H1 (cell line): ENCODE measurements around the gene FECH. TPM values are rescaled to one million over a fixed set of nuclear protein-coding genes. Genes with fewer than 3 reads are reported as not detected.
"Not testable (repeated sequence)": the region's sequence is repeated elsewhere in the genome, so short reads cannot be mapped to it uniquely, and the experiment has no call there.

ENCODE experiments used
- CTCF ChIA-PET: fragments of 300-600 bp; sonication (Branson Sonifier 250); formaldehyde crosslinking; loops from one replicate; lab custom pipeline; 2021; ENCODE audit not compliant: partially characterized antibody; lab: Charles Lee
- POLR2A ChIA-PET: fragments of 300-600 bp; sonication (Branson Sonifier 250); formaldehyde crosslinking; loops from one replicate; lab custom pipeline; 2021; ENCODE audit warnings: inconsistent platforms; ENCODE audit not compliant: partially characterized antibody; lab: Charles Lee
- DNase-seq, 2 experiments: peaks; one replicate each; pipeline versions ENCODE4 v3.0.0 to v3.0.0-alpha.2; 2010 to 2022; ENCODE audit warnings: low spot score in 2 of 2, low read depth in 1 of 2, mixed read lengths in 1 of 2
- FAIRE-seq: peaks from 2 replicates; lab custom pipeline; 2011; peaks lifted over from hg19 to GRCh38; lab: Jason Lieb, UNC
- H2AFZ ChIP-seq: 2 replicates; pipeline ENCODE4 v1.8.1; 2012; ENCODE audit warnings: low read length, inconsistent platforms
- H2AK5ac ChIP-seq: 2 replicates; pipeline ENCODE4 v1.6.1; 2013; ENCODE audit warnings: low read depth, low read length
- H2BK120ac ChIP-seq: replicated peaks from 2 replicates; pipeline ENCODE3; 2013; ENCODE audit warnings: low read depth, low read length, inconsistent platforms
- H2BK12ac ChIP-seq: 2 replicates; pipeline ENCODE4 v1.6.1; 2013; ENCODE audit warnings: low read depth, low read length
- H2BK15ac ChIP-seq: 2 replicates; pipeline ENCODE4 v1.6.1; 2013; ENCODE audit warnings: low read length
- H2BK20ac ChIP-seq: 2 replicates; pipeline ENCODE4 v1.6.1; 2013; ENCODE audit warnings: low read length
- H2BK5ac ChIP-seq: 2 replicates; pipeline ENCODE4 v1.6.1; 2013; ENCODE audit warnings: low read depth, low read length
- H3K14ac ChIP-seq: 2 replicates; pipeline ENCODE4 v1.6.1; 2013; ENCODE audit warnings: inconsistent platforms; ENCODE audit not compliant: insufficient read length
- H3K18ac ChIP-seq: 2 replicates; pipeline ENCODE4 v1.6.1; 2013; ENCODE audit warnings: low read length; ENCODE audit errors: extremely low read depth
- H3K23ac ChIP-seq: 2 replicates; pipeline ENCODE4 v1.6.1; 2013; ENCODE audit warnings: inconsistent platforms; ENCODE audit not compliant: insufficient read length
- H3K23me2 ChIP-seq: 2 replicates; pipeline ENCODE4 v1.6.1; 2013; ENCODE audit warnings: low read depth, low read length
- H3K27ac ChIP-seq: 2 replicates; pipeline ENCODE4 v1.6.1; 2011; ENCODE audit warnings: low read depth, low read length, inconsistent platforms
- H3K27me3 ChIP-seq, 4 experiments: replicated peaks in 1 of 4; 1 replicate in 1 of 4; 2 replicates in 3 of 4; pipeline versions ENCODE4 v1.6.1 to v1.8.1; 2011 to 2013; ENCODE audit warnings: low read length in 3 of 4, mild to moderate bottlenecking in 3 of 4, inconsistent platforms in 2 of 4, mixed read lengths in 2 of 4, moderate library complexity in 1 of 4; ENCODE audit not compliant: control insufficient read depth in 3 of 4, insufficient read depth in 3 of 4; ENCODE audit errors: extremely low read depth in 1 of 4
- H3K36me3 ChIP-seq, 4 experiments: 2 replicates each; pipeline versions ENCODE4 v1.6.1 to v1.8.1; 2011 to 2013; ENCODE audit warnings: mild to moderate bottlenecking in 4 of 4, low read length in 3 of 4, moderate library complexity in 2 of 4, control low read depth in 1 of 4, inconsistent platforms in 1 of 4; ENCODE audit not compliant: insufficient read depth in 4 of 4, control insufficient read depth in 2 of 4
- H3K4ac ChIP-seq: replicated peaks from 2 replicates; pipeline ENCODE3; 2013; ENCODE audit warnings: low read length, low read depth, mixed read lengths, inconsistent platforms; ENCODE audit not compliant: insufficient read length
- H3K4me1 ChIP-seq, 4 experiments: replicated peaks in 1 of 4; 1 replicate in 1 of 4; 2 replicates in 3 of 4; pipeline versions ENCODE4 v1.6.1 to v1.8.1; 2011 to 2013; ENCODE audit warnings: low read length in 3 of 4, inconsistent platforms in 2 of 4, mixed read lengths in 1 of 4; ENCODE audit not compliant: insufficient read depth in 4 of 4, control insufficient read depth in 3 of 4
- H3K4me2 ChIP-seq, 2 experiments: 2 replicates each; pipeline versions ENCODE4 v1.6.1 to v1.8.1; 2011 to 2013; ENCODE audit warnings: low read depth in 2 of 2, low read length in 2 of 2, control low read depth in 1 of 2, inconsistent platforms in 1 of 2, mild to moderate bottlenecking in 1 of 2; ENCODE audit not compliant: insufficient read depth in 1 of 2
- H3K4me3 ChIP-seq, 4 experiments: fragments of 200-600, 300-600 bp in 1 of 4; sonication (generic), shearing (Covaris generic), sonication (Bioruptor Twin) in 1 of 4; 2 replicates each; pipeline versions ENCODE4 v1.5.1 to v1.8.1; 2011 to 2016; ENCODE audit warnings: low read length in 4 of 4, low read depth in 3 of 4, control low read depth in 2 of 4, inconsistent platforms in 2 of 4, mild to moderate bottlenecking in 2 of 4, mixed read lengths in 1 of 4, moderate library complexity in 1 of 4; ENCODE audit not compliant: insufficient read depth in 2 of 4; ENCODE audit errors: extremely low read depth in 1 of 4
- H3K56ac ChIP-seq: replicated peaks from 2 replicates; pipeline ENCODE3; 2013; ENCODE audit warnings: low read depth, mild to moderate bottlenecking, mixed read lengths, low read length, inconsistent platforms; ENCODE audit not compliant: insufficient read length
- H3K79me1 ChIP-seq: 2 replicates; pipeline ENCODE4 v1.6.1; 2013; ENCODE audit warnings: low read depth, low read length, control low read depth
- H3K79me2 ChIP-seq, 2 experiments: 2 replicates each; pipeline versions ENCODE4 v1.6.1 to v1.8.1; 2012 to 2013; ENCODE audit warnings: low read length in 2 of 2, mild to moderate bottlenecking in 2 of 2, inconsistent platforms in 1 of 2; ENCODE audit not compliant: insufficient read depth in 2 of 2, control insufficient read depth in 1 of 2
- H3K9ac ChIP-seq, 4 experiments: replicated peaks in 1 of 4; 1 replicate in 1 of 4; 2 replicates in 3 of 4; pipeline versions ENCODE4 v1.6.1 to v1.8.1; 2011 to 2013; ENCODE audit warnings: low read depth in 3 of 4, low read length in 3 of 4, control low read depth in 2 of 4, mild to moderate bottlenecking in 2 of 4, moderate library complexity in 2 of 4, inconsistent platforms in 1 of 4; ENCODE audit errors: extremely low read depth in 1 of 4
- H3K9me3 ChIP-seq, 2 experiments: 2 replicates each; pipeline versions ENCODE4 v1.6.1 to v1.8.1; 2012 to 2013; ENCODE audit warnings: mild to moderate bottlenecking in 2 of 2, moderate library complexity in 2 of 2, control low read depth in 1 of 2, inconsistent platforms in 1 of 2, low read depth in 1 of 2, low read length in 1 of 2, mixed read lengths in 1 of 2; ENCODE audit not compliant: insufficient read depth in 2 of 2
- H4K20me1 ChIP-seq, 2 experiments: replicated peaks in 1 of 2; 2 replicates each; pipeline versions ENCODE3 to v1.8.1; 2011 to 2013; ENCODE audit warnings: inconsistent platforms in 2 of 2, low read length in 2 of 2, mild to moderate bottlenecking in 1 of 2; ENCODE audit not compliant: insufficient read depth in 2 of 2, control insufficient read depth in 1 of 2
- H4K5ac ChIP-seq: 2 replicates; pipeline ENCODE4 v1.6.1; 2013; ENCODE audit warnings: low read length, low read depth, mixed read lengths, inconsistent platforms; ENCODE audit not compliant: insufficient read length
- H4K8ac ChIP-seq: 2 replicates; pipeline ENCODE4 v1.8.0; 2013; ENCODE audit warnings: mild to moderate bottlenecking, moderate library complexity, low read length, inconsistent platforms; ENCODE audit not compliant: insufficient read depth; ENCODE audit errors: extremely low read depth
- H4K91ac ChIP-seq: replicated peaks from 2 replicates; pipeline ENCODE3; 2013; ENCODE audit warnings: low read length, mixed read lengths, inconsistent platforms; ENCODE audit not compliant: insufficient read length
- SIX5 ChIP-seq: IDR thresholded peaks from 2 replicates; pipeline ENCODE4 v1.6.1; 2011; ENCODE audit warnings: mild to moderate bottlenecking, low read depth, low read length
- polyA plus RNA-seq, 7 experiments: library from polyadenylated mRNA; depleted of rRNA in 3 of 7; stranded (reverse) in 5 of 7; unstranded in 2 of 7; fragments of >200 nt in 5 of 7; fragments of 200-250 nt in 2 of 7; gene quantifications; 1 replicate in 5 of 7; 2 replicates in 1 of 7; 4 replicates in 1 of 7; pipeline versions ENCODE4 v1.2.1 to v1.2.3, GENCODE V29; 2011 to 2013; ENCODE audit warnings: missing spikeins in 2 of 7, mixed read lengths in 2 of 7
- total RNA-seq: library from RNA; stranded (reverse); fragmentation: NEBNext Ultra II Directional; extraction: Animal tissue kit (Norgen Biotek cat#: 25700); gene quantifications from 2 replicates; pipeline ENCODE4 v1.2.1, GENCODE V29; 2021

Gene FECH
- total and polyA plus RNA-seq, 2 of the 8 experiments (the other 6 are each of a cell fraction or from before 2014, with no cell fraction given), result 13.1 to 26.6 TPM

DNA sequence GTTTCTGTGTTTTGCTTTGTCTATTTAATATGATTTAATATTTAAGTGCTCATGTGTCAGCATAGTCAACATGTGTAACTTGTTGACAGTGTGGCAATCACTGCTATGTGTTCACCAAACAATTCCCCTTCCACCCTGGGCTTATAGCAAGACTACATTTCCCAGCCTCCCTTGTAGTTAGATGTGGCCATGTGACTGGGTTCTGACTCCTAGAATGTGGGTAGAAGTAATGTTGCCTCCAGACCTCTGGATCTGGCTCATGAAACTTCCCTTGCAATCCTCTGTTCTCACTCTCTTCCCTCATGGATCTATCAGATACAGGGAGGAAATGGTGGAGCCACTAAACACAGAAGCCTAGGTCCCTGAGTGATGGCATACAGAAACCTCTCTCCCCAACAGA is 64.2 kb downstream of the FECH start:
- H3K9ac ChIP-seq, H4K91ac ChIP-seq, H3K79me1 ChIP-seq, H3K4me1 ChIP-seq, H3K36me3 ChIP-seq, H2BK15ac ChIP-seq, H3K18ac ChIP-seq, H4K5ac ChIP-seq, H3K14ac ChIP-seq, DNase-seq, H3K4me2 ChIP-seq, H3K9me3 ChIP-seq, H4K8ac ChIP-seq, H2BK20ac ChIP-seq, H2AK5ac ChIP-seq, H3K56ac ChIP-seq, H2BK120ac ChIP-seq, H3K27ac ChIP-seq, H2BK5ac ChIP-seq, H3K79me2 ChIP-seq, H4K20me1 ChIP-seq, H3K23ac ChIP-seq, H3K4me3 ChIP-seq, H3K23me2 ChIP-seq, POLR2A ChIA-PET, H3K27me3 ChIP-seq, H3K4ac ChIP-seq, H2BK12ac ChIP-seq: not testable (repeated sequence)
- 0 out of 2 replicates have a peak, but pooled peaks have one; percentile 4 for TF ChIP-seq SIX5
- CTCF ChIA-PET, result interaction anchor here (1.0 kb wide), 1 partner anchor 75 kb away, joined by 3 read pairs; no protein-coding TSS in a partner anchor
- FAIRE-seq, result peak; percentile 94
- 0 out of 2 replicates have a peak overlapping the region, but pooled peaks have one; percentile 11 for H2AFZ ChIP-seq
